Lung (tissue), 12 donors: Measurements from ENCODE around the gene CDK14. TPM values are rescaled to one million over a fixed set of nuclear protein-coding genes. Genes with fewer than 3 reads are reported as not detected.

Experiments used
- ATAC-seq: fragments of 200-7000 bp; cut with Tn5 transposase; one replicate; pipeline ENCODE4 v1.9.1; 2020; ENCODE audit warnings: moderate number of reproducible peaks; ENCODE audit not compliant: insufficient read depth, low FRiP score
- DNase-seq, 3 donors: peaks; one replicate each; pipeline ENCODE4 v3.0.0-alpha.2; 2013 to 2017
- H3K27ac ChIP-seq, 2 donors: one replicate each; pipeline ENCODE4 v1.5.1; 2013; ENCODE audit warnings: mild to moderate bottlenecking in 2 of 2, moderate library complexity in 2 of 2, control low read depth in 1 of 2, inconsistent platforms in 1 of 2, low read depth in 1 of 2, low read length in 1 of 2
- H3K27me3 ChIP-seq, 3 donors: one replicate each; pipeline ENCODE4 v1.5.1; 2013; ENCODE audit warnings: low read length in 2 of 3; ENCODE audit not compliant: control insufficient read depth in 3 of 3, insufficient read depth in 3 of 3
- H3K36me3 ChIP-seq, 4 donors: one replicate each; pipeline ENCODE4 v1.5.1; 2013; ENCODE audit warnings: low read length in 4 of 4, mild to moderate bottlenecking in 1 of 4, moderate library complexity in 1 of 4; ENCODE audit not compliant: control insufficient read depth in 4 of 4, insufficient read depth in 4 of 4
- H3K4me1 ChIP-seq, 5 donors: one replicate each; pipeline ENCODE4 v1.5.1; 2013; ENCODE audit warnings: low read length in 5 of 5, mild to moderate bottlenecking in 2 of 5, moderate library complexity in 1 of 5; ENCODE audit not compliant: control insufficient read depth in 5 of 5, insufficient read depth in 5 of 5
- H3K4me3 ChIP-seq: one replicate; pipeline ENCODE4 v1.5.1; 2013; ENCODE audit warnings: mild to moderate bottlenecking, control low read depth, moderate library complexity
- H3K9ac ChIP-seq, 2 donors: one replicate each; pipeline ENCODE4 v1.5.1; 2013; ENCODE audit warnings: low read length in 2 of 2, control low read depth in 1 of 2; ENCODE audit not compliant: insufficient read depth in 1 of 2
- H3K9me3 ChIP-seq, 4 donors: one replicate each; pipeline ENCODE4 v1.5.1; 2013; ENCODE audit warnings: low read length in 3 of 4, mild to moderate bottlenecking in 1 of 4, moderate library complexity in 1 of 4; ENCODE audit not compliant: control insufficient read depth in 4 of 4, insufficient read depth in 3 of 4
- WGBS, 2 donors: extraction: QIAGEN DNeasy Blood & Tissue Kit; methylation state at CpG; one replicate each; pipeline ENCODE4 v1.1.7; 2013; 5-methylcytosine and 5-hydroxymethylcytosine counted together
- polyA plus RNA-seq, 2 donors: library from polyadenylated mRNA; stranded (reverse); fragments of 200-250 nt; gene quantifications; one replicate each; pipeline ENCODE4 v1.2.1, GENCODE V29; 2013
- total RNA-seq, 2 donors: library from RNA; depleted of rRNA in 1 of 2; stranded (reverse); fragments of >200 nt in 1 of 2; gene quantifications; one replicate each; pipeline ENCODE4 v1.2.1, GENCODE V29; 2014 to 2021
- TF ChIP-seq, protein P1 (sequence below): IDR thresholded peaks from 2 replicates; pipeline ENCODE4 v1.5.1; 2012; ENCODE audit warnings: mild to moderate bottlenecking; ENCODE audit errors: control extremely low read depth, extremely low read depth
- donor health status: control.
- donor health status: control.
- donor health status: Bipolar disorder and iron deficiency.
- donor health status: healthy.
- donor health status: DM: yes; HTN: yes; CAD: no.

Gene CDK14
- total and polyA plus RNA-seq, 4 donors: 4.3 to 117 (median 18.9) TPM

- TF ChIP-seq, protein P1, sequence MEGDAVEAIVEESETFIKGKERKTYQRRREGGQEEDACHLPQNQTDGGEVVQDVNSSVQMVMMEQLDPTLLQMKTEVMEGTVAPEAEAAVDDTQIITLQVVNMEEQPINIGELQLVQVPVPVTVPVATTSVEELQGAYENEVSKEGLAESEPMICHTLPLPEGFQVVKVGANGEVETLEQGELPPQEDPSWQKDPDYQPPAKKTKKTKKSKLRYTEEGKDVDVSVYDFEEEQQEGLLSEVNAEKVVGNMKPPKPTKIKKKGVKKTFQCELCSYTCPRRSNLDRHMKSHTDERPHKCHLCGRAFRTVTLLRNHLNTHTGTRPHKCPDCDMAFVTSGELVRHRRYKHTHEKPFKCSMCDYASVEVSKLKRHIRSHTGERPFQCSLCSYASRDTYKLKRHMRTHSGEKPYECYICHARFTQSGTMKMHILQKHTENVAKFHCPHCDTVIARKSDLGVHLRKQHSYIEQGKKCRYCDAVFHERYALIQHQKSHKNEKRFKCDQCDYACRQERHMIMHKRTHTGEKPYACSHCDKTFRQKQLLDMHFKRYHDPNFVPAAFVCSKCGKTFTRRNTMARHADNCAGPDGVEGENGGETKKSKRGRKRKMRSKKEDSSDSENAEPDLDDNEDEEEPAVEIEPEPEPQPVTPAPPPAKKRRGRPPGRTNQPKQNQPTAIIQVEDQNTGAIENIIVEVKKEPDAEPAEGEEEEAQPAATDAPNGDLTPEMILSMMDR: no peak
- H3K27me3 ChIP-seq: no peaks in the 10 kb centered on the region
- DNase-seq (no peak), ATAC-seq (no peak)
- H3K36me3 ChIP-seq: no peaks in the 10 kb centered on the region
- 95 to 96% methylated on average over 1 of the region's 1 CpG for WGBS, 2 donors
- no peak overlapping the region for H3K4me3 ChIP-seq
- H3K9me3 ChIP-seq: no peaks in the 10 kb centered on the region
- H3K4me1 ChIP-seq: peaks cover 0 to 32% (median 7%) of the 10 kb centered on the region in 5 donors
- no peak overlapping the region for H3K9ac ChIP-seq
- H3K27ac ChIP-seq: no peak overlapping the region
Measured at GRCh38 chr7:90602303-90602702, 6.2 kb downstream of the CDK14 start.

DNA sequence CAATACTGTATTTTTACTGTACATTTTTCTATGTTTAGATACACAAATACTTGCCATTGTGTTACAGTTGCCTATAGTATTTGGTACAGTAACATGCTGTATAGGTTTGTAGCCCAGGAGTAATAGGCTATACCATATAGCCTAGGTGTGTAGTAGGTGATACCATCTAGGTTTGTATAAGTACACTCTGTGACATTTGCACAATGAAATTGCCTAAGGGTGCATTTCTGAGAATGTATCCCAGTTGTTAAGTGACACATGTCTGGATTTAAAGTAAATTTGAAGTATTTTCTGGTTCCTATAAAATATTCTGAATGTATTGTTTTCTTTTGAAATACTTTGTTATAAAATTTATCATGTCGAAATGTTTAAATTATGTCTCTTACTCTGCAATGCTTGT, 7.2 kb downstream of the CDK14 start:
- no peak overlapping the region for H3K27ac ChIP-seq
- no peaks in the 10 kb centered on the region for H3K36me3 ChIP-seq
- H3K9me3 ChIP-seq: no peaks in the 10 kb centered on the region
- peaks cover 0 to 24% (median 7%) of the 10 kb centered on the region in 5 donors for H3K4me1 ChIP-seq
- H3K27me3 ChIP-seq: no peaks in the 10 kb centered on the region
- ATAC-seq (no peak), DNase-seq (no peak)
- TF ChIP-seq, protein P1: no peak
- 93 to 96% methylated on average over 1 of the region's 1 CpG for WGBS, 2 donors
- H3K9ac ChIP-seq: no peak overlapping the region
- H3K4me3 ChIP-seq: no peak overlapping the region

DNA sequence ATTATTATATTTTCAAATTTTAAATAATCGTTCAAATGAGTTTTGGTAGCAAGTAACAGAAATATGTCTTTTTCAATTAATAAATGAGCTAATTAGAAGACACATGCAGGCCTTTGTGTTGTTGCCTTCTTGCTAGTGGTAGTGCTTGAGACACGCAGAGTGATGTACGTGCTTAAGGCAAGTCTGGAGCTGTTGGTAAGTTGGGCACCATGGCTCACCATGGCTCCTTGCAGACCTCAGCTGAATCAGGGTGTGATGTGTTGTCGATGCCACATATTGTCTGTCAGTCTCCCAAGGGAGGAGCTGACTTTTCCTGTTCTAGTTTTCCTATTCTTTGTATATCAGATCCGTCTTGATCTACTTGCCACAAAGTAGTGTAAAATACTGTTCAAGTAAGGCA, 8.3 kb downstream of the CDK14 start:
- H3K4me3 ChIP-seq: no peak overlapping the region
- no peak overlapping the region for H3K9ac ChIP-seq
- no peak overlapping the region for H3K27ac ChIP-seq
- H3K9me3 ChIP-seq: no peaks in the 10 kb centered on the region
- WGBS, 2 donors: 86 to 91% methylated on average over 5 of the region's 5 CpGs
- DNase-seq (no peak), ATAC-seq (no peak)
- H3K36me3 ChIP-seq: no peaks in the 10 kb centered on the region
- TF ChIP-seq, protein P1: no peak
- peaks cover 0 to 16% (median 9%) of the 10 kb centered on the region in 5 donors for H3K4me1 ChIP-seq
- no peaks in the 10 kb centered on the region for H3K27me3 ChIP-seq

- Histone ChIP-seq H3K27me3 (no peaks in the 10 kb centered on the region), H3K9me3 (no peaks in the 10 kb centered on the region), H3K4me3 (no peak overlapping the region), H3K27ac (no peak overlapping the region), H3K36me3 (no peaks in the 10 kb centered on the region), H3K4me1 (peaks cover 0 to 16% (median 6%) of the 10 kb centered on the region in 5 donors), H3K9ac (no peak overlapping the region)
- TF ChIP-seq, protein P1: no peak
- ATAC-seq (no peak), DNase-seq (no peak)
- WGBS, 2 donors: 90 to 95% methylated on average over 2 of the region's 2 CpGs
Measured at GRCh38 chr7:90605055-90605454, 8.9 kb downstream of the CDK14 start.
